Islet precursor cell (in vitro differentiated cells): ENCODE results near the gene MYH15.

Experiments used
- DNase-seq: peaks from one replicate; pipeline ENCODE4 v3.0.0-alpha.2; 2018

MYH15 gene

DNA sequence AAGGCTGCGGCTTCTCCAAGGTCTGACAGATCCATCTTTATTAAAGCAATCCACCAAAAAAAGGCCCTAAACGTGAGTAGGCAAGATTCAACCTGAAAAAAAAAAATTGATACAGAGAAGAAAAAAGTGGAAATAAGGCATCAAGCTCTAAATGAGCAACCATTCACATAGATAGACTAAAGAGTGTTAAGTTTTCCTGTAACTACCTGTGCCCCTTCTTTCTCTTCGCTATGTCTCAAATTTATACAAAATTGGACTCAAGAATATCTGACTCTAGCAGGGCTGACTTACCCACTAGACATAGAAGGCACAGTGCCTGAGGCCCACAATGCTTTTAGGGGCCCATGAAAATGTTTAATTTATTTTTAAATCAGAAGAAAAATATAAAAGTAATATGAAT is at the start of gene MYH15:
Gene MYH15 (minus strand): TSS at position 101 of the 400 bp plus-strand sequence. CDS start 66 bp downstream, at position 35.
- DNase-seq, result no peak

DNA sequence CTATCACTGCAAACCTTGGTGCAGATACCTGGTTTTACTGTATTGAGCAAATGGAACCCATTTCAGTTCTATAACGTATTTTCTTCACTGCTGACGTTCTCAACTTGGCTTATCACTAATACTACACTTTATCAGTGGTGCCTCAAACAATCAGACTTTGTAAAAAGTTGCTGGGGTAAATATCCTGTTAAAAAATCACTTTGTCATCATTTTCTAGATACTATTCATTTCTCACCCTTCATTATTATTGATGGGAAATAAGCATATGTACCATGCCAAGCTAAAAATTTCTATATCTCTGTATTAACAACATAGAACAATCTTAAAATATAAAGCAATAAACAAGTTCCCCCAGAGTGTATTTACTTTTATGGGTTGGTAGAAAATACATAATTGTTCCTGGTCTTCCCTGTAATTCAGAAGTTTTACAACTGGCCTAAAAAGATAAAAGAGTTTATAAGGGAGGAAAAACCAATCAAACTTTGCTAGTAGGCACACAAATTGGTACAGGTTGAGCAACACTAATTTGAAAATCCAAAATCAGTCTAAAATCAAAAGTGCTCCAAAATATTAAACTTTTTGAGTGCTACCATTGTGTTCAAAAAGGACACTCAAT is 45.7 kb upstream of the MYH15 start:
- no peak for DNase-seq

DNA sequence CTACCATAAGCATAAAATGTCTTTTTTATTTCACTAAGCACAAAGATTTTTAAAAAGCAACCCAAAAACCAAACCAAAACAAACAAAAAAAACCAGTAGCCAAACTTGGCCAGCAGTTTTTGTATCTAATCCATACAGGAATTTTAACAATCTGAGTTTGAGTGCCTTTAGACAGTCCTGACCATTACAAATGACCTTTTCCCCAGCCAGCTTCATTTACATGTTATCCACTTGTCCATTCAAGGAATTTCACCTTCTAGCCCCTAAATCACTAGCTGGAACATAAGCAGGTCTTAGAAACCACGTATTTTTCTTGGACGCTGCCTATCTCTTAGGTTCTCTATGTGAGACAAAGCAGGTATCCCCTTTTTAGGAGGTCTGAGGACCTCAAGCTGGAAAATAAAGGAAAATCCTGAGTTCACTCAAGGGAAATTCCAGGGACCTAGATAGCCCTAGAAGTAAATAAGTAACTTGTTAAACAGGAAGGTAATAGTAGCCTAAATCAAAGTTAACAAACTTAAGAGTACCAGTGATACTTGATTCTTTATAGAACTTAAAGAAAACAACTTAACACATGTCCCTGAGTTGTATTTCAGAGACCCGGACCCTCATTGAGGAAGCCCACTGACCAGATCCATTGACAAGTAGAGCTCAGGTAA is 44.6 kb upstream of the MYH15 start:
- DNase-seq, result no peak

DNA sequence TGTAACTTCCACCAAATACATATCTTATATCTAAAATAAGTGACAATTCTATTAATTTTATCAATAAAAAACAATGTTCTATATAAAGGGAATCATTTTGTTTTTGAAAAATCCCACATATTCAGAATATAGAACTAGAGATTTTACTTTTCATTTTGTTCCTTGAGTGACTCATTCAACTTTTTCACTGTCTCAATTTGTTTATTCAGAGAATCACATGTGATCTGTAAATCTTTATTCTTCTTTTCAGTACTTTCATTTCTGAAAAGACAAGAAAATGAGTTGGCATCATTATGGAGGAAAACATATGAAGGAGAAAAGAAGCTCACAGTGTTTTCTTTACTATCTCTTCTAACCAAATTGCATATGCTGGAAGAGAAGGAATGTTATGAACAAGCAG is 43.8 kb upstream of the MYH15 start:
- no peak for DNase-seq

DNA sequence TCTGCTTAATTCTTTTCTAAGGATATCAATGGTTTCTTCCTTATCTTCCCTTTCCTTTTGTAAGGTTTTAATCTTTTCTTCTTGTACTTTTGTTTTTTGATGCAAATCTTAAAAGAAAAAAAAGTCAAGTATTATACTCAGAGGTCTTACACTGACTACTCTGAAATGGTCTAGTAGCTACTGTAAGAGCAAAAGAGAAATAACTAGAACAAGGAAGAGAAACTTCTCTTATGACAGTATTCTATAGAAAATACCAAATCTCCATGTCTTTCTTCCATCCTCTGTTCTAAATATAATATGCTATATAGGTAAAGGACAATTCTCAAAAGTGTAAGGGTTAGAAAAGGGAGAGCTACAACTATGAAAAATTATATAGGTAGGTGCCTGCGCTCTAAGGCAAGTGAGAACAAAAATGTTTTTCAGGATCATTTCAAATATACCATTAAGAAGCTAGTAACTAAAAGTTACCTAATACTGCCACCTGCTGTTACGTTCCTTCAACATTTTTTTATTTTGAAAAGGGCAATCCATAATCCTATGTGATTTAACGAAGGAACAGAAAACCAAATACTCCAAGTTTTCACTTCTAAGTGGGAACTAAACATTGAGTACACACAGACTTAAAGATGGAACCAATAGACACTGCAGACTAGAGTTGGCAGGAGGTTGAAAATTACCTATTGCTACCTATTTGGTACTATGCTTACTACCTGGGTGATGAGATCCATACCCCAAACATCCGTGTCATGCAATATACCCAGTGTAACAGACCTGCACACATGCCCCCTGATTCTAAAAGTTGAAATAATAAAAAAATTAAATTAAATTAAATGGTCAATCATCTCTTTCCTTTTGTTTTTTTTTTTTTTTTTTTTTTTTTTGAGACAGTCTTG is 42.1 kb upstream of the MYH15 start:
- no peak for DNase-seq

DNA sequence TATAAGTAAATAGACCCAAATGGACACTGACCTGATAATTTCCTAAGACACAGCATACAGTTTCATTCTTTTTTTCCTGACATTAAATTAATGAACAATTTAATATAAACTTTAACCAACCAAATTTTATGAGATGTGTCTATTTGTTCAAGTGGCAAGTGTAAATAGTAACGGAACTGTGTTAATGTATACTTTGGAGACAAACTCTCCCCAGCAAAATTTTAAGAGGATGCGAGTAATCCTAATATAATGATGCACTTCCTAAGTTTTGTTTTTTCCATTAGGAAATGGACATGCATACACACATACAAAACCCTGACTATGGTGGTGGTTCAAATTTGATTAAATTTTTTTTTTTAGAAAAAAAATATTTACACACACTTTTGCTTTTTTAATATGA is 38.5 kb upstream of the MYH15 start:
- DNase-seq, result no peak

DNA sequence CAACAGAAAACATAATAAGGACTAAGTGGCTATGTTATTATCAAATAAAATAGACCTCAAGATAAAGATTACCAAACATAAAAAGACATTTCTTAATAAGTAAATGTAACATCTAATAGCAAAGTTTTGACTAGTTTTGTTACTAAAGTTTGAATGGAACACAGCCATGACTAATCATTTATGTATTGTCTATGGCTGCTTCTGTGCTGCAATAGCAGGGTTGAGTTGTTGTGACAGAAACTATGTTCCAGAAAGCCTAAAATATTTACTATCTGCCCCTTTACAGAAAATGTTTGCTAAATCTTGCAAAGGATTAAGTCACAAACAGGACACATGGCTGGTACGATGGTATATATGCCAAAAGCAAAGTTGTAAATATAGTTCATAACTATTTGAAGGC is 37.9 kb upstream of the MYH15 start:
- DNase-seq, result no peak

DNA sequence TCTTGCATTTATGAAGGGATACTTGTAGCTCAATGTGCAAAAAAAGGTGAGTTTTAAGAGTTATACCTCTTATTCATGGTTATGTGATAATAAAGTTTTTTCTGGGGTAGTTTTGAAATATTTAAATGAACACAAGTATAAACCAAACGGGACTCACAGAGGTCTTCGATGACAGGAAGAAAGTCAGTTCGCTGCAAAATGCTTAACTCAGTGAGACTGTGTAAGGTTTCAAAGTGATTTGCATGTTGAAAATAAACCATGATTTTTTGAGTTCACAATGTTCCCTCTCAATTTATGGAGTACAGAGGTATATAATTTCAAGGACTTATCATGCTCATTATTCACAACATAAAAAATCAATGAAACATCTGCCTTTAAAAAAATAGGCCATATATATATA is 36.3 kb upstream of the MYH15 start:
- no peak for DNase-seq

DNA sequence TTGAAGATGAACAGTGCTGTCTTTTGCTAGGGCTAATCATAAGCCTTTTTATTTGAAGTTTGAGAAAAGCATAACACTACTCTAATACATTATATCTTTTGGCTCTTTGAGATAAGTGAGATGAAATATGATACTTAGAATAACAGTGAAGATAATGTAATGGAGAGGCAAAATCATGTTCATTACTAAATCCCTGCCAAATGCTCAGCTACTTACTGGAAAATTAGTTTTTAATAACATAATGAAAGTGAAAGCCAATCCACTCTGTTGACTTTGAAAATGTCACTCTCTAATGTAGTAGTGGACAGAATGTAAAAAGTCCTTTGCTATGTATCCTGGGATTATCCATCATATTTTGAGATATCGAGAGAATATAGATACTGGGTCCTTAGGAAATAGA is 35.9 kb upstream of the MYH15 start:
- no peak for DNase-seq

DNA sequence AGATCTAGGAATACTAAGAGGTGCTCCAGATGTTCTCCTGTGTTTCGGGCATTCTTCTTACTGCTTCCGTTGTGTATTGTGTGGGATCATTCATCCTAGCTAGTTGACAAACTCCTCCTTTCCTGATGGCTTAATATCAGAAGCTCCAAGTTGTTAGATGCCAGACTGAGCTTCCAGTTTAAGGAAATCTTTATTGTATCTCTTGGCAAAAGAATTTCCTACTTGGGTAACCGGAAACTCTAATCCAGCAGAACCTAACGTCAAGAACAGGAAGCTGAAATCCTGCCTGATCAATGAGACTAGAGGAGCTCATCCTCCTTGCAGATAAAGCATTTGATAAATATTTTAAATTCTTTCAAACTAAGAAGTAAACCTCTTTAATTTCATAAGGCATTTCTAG is 27.7 kb upstream of the MYH15 start:
- no peak for DNase-seq

DNA sequence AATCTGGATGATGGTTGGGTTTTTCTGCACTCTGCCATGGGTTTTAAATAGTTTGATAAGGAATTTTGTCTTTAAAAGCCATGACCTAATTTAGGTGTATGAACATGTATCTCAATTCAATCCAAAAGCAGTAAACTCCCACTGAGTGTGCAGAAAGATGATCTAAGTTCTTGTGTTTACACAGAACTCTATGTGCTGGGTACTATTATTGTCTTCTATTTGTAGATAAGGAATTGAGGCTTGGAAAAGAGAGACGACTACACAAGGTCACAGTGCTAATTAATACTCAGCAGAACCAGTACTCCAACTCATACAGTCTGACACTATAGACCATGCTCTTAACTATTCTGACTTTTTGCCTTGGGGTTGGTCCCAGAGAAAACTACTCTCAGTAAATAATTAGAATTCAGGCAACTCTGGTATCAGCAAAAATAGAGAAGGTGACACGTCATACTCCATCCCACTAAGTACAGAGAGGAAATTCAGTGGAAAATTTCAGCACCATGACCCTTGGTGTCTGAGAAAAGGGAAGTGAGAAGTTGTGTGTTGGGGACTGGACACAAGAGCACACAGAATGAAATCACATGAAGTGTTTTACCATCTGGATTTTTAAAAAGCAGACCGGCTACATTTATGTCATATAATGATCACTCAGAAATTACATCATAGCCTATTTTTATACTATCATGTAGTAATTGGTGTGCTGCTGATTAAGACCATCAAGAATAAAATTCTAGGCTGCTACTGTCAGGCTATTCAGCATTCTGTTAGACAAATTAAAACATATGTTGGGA is 18.3 kb upstream of the MYH15 start:
- no peak for DNase-seq

DNA sequence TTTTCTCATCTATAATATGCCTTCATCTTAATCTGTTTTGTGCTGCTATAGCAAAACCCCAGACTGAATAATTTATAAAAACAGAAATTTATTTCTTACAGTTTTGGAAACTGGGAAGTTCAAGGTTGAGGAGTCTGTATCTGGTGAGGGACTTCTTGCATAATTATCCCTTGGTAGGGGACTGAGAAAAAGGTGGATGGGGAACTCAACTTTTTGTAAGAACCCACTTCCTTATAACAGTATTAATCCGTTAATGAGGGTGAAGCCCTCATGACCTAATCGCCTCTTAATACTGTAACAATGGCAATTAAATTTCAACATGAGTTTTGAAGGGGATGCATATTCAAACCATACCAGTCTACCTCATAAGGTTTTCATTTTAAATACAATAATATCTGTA is 17.4 kb upstream of the MYH15 start:
- DNase-seq, result no peak

DNA sequence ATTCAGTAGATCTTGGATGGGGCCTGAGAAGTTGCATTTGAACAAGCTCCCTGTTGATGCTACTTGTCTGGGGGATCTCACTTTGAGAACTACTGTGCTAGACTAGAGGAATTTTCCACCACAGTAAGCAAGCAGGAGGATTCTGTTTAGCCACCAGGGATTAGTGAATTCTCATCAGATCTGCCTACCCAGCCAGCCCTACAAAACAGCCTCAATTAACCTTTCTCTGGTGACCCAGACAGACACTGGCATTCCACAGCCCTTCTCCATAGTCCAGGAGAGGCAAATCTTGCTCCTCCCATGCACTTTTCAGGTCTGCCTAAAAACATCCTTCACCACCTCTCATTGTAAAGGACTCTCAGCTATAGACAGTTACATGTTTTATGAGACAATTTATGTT is 16.7 kb upstream of the MYH15 start:
- peak; percentile 83 for DNase-seq

DNA sequence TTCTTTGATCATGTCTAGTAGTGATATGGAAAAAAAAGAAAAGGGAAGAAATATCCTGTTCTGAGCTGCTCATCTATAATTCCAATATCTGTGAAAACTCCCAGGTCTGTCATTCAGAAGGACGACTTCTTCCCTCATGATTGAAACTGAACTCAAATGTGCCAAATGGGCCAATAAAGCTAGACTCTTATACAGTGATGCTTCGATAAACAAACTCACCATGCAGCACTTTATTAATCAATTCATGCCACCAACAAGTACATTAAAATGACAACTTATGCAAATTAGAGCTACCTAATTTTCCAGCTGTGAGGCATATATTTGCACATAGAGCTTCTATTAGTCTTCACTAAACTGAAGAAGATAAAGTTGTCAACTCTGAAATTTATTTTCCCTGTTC is 15.6 kb upstream of the MYH15 start:
- DNase-seq, result no peak

DNA sequence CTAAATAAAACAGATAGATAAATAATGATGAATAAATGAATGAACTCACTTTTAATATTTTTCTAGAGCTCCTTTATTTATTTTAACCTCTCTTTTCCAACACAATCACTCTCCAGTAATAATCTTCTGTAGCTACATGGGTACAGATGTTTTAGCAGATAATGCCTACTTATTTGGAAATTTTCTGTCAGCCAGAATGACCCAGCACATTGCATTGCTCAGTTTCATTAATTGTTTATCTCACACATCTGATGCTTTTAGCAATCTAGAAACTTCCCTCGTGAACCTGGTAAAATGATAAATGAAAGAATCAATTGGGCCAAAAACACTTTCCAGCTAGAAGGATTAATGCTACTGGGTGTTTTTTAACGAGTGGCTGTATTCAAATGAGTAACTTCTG is 14.9 kb upstream of the MYH15 start:
- DNase-seq, result no peak

DNA sequence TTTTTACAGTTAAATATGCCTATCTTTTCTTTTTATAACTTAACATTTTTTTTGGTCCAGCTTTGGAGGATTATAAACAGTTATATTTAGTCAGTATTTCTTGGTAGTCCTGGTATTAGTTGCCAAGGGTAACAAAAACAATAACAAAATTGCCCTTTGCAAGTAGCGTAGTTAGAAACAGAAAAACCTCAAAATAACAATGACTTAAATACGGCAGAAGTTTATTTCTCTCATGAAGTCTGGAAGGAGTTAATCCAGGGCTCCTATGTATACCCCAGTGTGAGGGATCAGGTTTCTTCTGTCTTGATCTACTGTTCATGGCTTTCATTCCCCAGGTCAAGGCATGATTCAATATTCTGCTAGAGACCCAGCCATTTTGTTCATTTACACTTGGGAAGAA is 14.1 kb upstream of the MYH15 start:
- no peak for DNase-seq

DNA sequence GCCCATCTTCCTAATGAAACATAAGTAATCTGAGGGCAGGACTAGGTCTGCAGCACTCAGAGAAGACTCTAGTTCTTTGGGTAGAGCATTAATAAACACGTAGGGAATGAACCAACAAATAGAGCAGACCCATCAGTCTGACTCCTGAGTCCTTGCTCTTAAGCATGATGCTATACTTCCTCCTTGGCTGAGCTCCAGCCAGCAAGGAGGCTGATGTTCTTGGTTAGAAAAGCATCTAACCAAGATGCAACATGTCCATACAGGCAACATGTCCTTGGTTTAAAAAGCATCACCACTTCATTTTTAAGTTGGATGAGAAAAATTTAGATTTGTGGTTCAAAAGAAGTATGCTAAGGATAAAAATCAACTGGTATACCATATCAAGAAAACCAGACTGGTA is 8.5 kb upstream of the MYH15 start:
- no peak for DNase-seq

DNA sequence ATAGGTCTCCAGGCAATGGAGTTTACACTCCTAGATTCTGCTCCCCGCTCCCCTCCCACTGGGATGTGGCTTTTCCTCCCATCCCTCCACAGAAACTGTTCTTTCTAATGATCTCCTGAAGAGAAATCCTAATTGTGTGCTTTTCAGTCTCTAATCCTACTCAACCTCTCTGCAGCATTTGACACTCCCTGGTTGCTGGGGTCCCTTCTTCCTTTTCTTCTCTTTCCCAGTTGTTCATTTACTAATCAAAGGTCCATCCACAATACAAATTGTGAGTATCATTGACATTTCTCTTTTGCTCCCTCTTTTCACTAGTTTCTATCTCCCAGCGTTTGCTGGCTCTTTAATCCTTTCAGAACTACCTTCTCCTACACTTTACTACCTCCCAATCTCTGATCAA is 6.5 kb upstream of the MYH15 start:
- DNase-seq, result no peak

DNA sequence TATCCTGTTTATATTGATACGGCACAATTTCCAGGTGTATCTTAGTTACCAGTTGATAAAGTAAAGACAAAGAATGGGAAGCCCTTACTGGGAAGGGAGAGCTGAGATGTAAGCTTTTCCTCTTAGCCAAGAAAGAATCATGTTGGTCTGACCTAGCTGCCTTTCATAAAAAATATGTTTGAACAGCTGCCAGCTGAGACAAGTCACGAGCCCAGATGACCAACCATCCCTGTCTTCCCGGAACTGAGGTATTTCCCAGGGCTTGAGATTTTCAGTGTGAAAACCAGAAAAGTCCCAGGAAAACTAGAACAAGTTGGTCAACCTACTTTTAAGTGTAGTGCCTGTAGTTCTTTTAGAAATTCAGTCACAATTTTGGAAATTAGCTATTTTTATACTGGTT is 3.6 kb upstream of the MYH15 start:
- no peak for DNase-seq

DNA sequence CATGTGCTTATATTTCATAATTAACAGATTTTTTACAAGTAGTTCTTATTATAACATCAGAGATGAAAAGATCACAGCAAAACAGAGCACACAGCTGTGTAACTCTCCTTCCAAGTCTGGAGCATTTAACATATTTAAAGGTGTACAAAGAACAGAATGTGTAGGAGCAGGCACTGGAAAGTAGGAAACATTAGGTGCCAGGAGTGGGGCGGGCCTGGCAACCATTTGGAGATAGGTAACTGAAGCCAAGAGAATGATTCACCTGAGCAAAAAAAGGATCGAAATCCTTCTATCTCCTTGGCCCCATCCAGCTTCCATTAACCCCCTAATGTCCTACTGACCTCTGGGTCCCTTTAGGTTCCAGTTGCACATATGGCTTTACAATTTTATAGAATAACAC is 2.3 kb upstream of the MYH15 start:
- no peak for DNase-seq

DNA sequence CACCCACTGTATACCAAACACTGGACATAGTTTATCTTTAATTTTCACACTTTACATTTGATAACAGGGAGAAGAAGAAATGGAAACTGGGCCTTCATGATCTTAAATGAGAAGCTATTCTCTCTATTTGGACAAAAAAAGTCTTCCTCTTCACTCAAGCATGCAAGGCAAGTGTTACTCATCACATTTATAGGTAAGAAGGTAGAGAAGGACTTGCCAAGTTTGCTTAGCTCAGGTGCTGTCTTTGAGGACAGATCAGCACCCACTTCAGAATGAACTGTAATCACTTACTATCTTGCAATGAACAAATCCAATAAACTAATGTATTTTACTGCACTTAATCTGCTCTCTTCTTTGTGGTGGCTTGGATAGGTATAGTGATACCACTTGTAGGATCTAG is 1.1 kb upstream of the MYH15 start:
- no peak for DNase-seq

DNA sequence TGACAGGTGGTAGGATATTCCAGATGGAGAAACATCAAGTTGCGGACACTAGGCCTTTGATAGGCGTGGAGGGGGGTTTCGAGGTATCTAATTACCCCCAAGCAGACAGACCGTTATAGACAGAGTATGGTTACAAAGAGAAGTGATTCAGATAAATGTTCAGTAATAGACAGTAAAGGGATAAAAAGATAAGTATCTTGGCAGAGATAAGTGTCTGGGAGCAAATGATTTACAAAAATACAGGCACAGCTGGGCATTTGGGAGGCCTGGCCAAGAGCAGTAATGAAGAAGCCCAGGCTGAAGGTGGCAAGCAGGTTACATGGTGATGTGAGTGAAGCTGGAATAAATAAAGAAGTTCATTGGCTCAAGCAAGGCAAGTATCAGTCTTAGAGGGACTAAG is 659 bp upstream of the MYH15 start:
- no peak for DNase-seq

DNA sequence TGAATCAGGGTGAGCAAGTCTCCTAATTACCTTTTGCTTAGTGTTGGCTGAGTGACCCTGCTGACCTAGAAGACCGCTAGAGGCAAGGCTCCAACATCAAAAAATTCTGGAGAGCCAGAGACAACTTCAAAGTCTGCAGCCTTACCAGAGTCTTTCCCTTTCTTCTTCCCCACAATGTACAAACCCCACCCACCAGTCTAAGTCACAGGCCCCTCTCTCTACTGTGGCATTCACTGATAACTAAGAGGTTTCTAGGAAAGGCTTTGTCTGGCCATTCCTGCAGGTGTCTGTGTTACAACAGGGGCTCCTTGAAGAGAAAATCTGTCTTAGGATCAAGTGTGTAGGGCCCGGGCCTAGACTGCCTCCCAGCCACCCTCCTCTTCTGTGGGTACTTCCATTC is 525 bp downstream of the MYH15 start:
- DNase-seq, result peak; percentile 56
